ENCODE results near the gene FKBP7.

FKBP7 gene

GRCh38 chr2:178485356-178485755, 7.0 kb upstream of the FKBP7 start:
- no peak for ATAC-seq
- TF ChIP-seq TOX (CRISPR knock-in tag; IDR thresholded peaks at IDR 0.05; ENCODE audit: borderline replicate concordance) (no peak), POU6F1 (CRISPR knock-in tag; IDR thresholded peaks at IDR 0.05; ENCODE audit: borderline replicate concordance, low read depth) (no peak), OSR1 (CRISPR knock-in tag; IDR thresholded peaks at IDR 0.05) (no peak), GLIS3 (CRISPR knock-in tag; IDR thresholded peaks at IDR 0.05) (no peak), ISL1 (CRISPR knock-in tag; IDR thresholded peaks at IDR 0.05) (no peak), CREB5 (CRISPR knock-in tag; IDR thresholded peaks at IDR 0.05; ENCODE audit: low read depth) (no peak), TSHZ2 (CRISPR knock-in tag; IDR thresholded peaks at IDR 0.05) (no peak), RARB (CRISPR knock-in tag; IDR thresholded peaks at IDR 0.05) (no peak), SNAI2 (CRISPR knock-in tag; IDR thresholded peaks at IDR 0.05) (no peak), ZNF70 (CRISPR knock-in tag; IDR thresholded peaks at IDR 0.05) (no peak), BACH2 (CRISPR knock-in tag; IDR thresholded peaks at IDR 0.05; ENCODE audit: borderline replicate concordance) (no peak), ZFP30 (CRISPR knock-in tag; IDR thresholded peaks at IDR 0.05) (no peak), PPARA (CRISPR knock-in tag; IDR thresholded peaks at IDR 0.05; ENCODE audit: borderline replicate concordance) (no peak)
- TF ChIP-seq, protein P1, sequence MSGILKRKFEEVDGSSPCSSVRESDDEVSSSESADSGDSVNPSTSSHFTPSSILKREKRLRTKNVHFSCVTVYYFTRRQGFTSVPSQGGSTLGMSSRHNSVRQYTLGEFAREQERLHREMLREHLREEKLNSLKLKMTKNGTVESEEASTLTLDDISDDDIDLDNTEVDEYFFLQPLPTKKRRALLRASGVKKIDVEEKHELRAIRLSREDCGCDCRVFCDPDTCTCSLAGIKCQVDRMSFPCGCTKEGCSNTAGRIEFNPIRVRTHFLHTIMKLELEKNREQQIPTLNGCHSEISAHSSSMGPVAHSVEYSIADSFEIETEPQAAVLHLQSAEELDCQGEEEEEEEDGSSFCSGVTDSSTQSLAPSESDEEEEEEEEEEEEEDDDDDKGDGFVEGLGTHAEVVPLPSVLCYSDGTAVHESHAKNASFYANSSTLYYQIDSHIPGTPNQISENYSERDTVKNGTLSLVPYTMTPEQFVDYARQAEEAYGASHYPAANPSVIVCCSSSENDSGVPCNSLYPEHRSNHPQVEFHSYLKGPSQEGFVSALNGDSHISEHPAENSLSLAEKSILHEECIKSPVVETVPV (CRISPR knock-in tag; IDR thresholded peaks at IDR 0.05), result no peak

GRCh38 chr2:178484245-178485041, 6.0 kb upstream of the FKBP7 start:
- TF ChIP-seq TOX (CRISPR knock-in tag; IDR thresholded peaks at IDR 0.05; ENCODE audit: borderline replicate concordance) (no peak), SNAI2 (CRISPR knock-in tag; IDR thresholded peaks at IDR 0.05) (no peak), ISL1 (CRISPR knock-in tag; IDR thresholded peaks at IDR 0.05) (no peak), GLIS3 (CRISPR knock-in tag; IDR thresholded peaks at IDR 0.05) (no peak), BACH2 (CRISPR knock-in tag; IDR thresholded peaks at IDR 0.05; ENCODE audit: borderline replicate concordance) (no peak), ZFP3 (CRISPR knock-in tag; IDR thresholded peaks at IDR 0.05) (no peak), TSHZ2 (CRISPR knock-in tag; IDR thresholded peaks at IDR 0.05) (no peak)
- no peak for ATAC-seq

- TF ChIP-seq GLIS3 (CRISPR knock-in tag; IDR thresholded peaks at IDR 0.05) (no peak), SNAI2 (CRISPR knock-in tag; IDR thresholded peaks at IDR 0.05) (no peak), TOX (CRISPR knock-in tag; IDR thresholded peaks at IDR 0.05; ENCODE audit: borderline replicate concordance) (no peak), PPARA (CRISPR knock-in tag; IDR thresholded peaks at IDR 0.05; ENCODE audit: borderline replicate concordance) (no peak), ZC3H10 (CRISPR knock-in tag; IDR thresholded peaks at IDR 0.05) (no peak), ZNF8 (CRISPR knock-in tag; IDR thresholded peaks at IDR 0.05) (no peak)
- TF ChIP-seq, protein P2, sequence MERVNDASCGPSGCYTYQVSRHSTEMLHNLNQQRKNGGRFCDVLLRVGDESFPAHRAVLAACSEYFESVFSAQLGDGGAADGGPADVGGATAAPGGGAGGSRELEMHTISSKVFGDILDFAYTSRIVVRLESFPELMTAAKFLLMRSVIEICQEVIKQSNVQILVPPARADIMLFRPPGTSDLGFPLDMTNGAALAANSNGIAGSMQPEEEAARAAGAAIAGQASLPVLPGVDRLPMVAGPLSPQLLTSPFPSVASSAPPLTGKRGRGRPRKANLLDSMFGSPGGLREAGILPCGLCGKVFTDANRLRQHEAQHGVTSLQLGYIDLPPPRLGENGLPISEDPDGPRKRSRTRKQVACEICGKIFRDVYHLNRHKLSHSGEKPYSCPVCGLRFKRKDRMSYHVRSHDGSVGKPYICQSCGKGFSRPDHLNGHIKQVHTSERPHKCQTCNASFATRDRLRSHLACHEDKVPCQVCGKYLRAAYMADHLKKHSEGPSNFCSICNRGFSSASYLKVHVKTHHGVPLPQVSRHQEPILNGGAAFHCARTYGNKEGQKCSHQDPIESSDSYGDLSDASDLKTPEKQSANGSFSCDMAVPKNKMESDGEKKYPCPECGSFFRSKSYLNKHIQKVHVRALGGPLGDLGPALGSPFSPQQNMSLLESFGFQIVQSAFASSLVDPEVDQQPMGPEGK (CRISPR knock-in tag; IDR thresholded peaks at IDR 0.05; ENCODE audit: borderline replicate concordance), result no peak
- TF ChIP-seq, protein P1 (CRISPR knock-in tag; IDR thresholded peaks at IDR 0.05), result no peak
- no peak for ATAC-seq
Measured at GRCh38 chr2:178482437-178482836, 4.0 kb upstream of the FKBP7 start.

Measured in SK-N-SH treated with all-trans-retinoic acid at 6 μM for 48 hours (cell line).